GM18868 (cell line): Measurements from ENCODE around the gene UTS2R.
"Not testable (repeated sequence)": the region's sequence is repeated elsewhere in the genome, so short reads cannot be mapped to it uniquely, and the experiment has no call there.

Source experiments
- ATAC-seq: cut with Tn5 transposase; IDR thresholded peaks from one replicate; pipeline ENCODE4 v1.9.1; 2021; ENCODE audit warnings: mild to moderate bottlenecking, moderate library complexity; ENCODE audit not compliant: unreplicated experiment

Gene UTS2R

GRCh38 chr17:82353484-82353883, 18.1 kb upstream of the UTS2R start:
- ATAC-seq, result no peak

- no peak for ATAC-seq
Observed at GRCh38 chr17:82354804-82355308, 16.7 kb upstream of the UTS2R start.

GRCh38 chr17:82355770-82356427, 15.7 kb upstream of the UTS2R start:
- no peak for ATAC-seq

- ATAC-seq, result no peak
Observed at GRCh38 chr17:82356845-82357355, 14.7 kb upstream of the UTS2R start.

- no peak for ATAC-seq
Observed at GRCh38 chr17:82357394-82357793, 14.2 kb upstream of the UTS2R start.

- ATAC-seq, result no peak
Observed at GRCh38 chr17:82358465-82359350, 12.9 kb upstream of the UTS2R start, which contains the start of gene TEX19. Gene TEX19, plus strand, starts transcription at chr17:82359247. Its CDS starts 2,904 bp downstream, at chr17:82362151.

- not testable (repeated sequence) for ATAC-seq
Observed at GRCh38 chr17:82359451-82360074, 12.0 kb upstream of the UTS2R start.

- no peak for ATAC-seq
Observed at GRCh38 chr17:82361885-82362633, 9.5 kb upstream of the UTS2R start.

GRCh38 chr17:82365606-82366295, 5.8 kb upstream of the UTS2R start:
- ATAC-seq, result no peak

GRCh38 chr17:82366749-82367148, 4.8 kb upstream of the UTS2R start:
- no peak for ATAC-seq

- no peak for ATAC-seq
Observed at GRCh38 chr17:82367724-82368524, 3.6 kb upstream of the UTS2R start.

GRCh38 chr17:82369211-82369610, 2.4 kb upstream of the UTS2R start:
- ATAC-seq, result no peak

- no peak for ATAC-seq
Observed at GRCh38 chr17:82370471-82371332, 863 bp upstream of the UTS2R start.

- ATAC-seq, result no peak
Observed at GRCh38 chr17:82372249-82373071, 895 bp downstream of the UTS2R start.

GRCh38 chr17:82373072-82373452, 1.5 kb downstream of the UTS2R start:
- not testable (repeated sequence) for ATAC-seq

GRCh38 chr17:82373731-82374625, 2.4 kb downstream of the UTS2R start:
- ATAC-seq, result no peak
